ENCODE data around the gene GOLGA8R.
"Not testable (repeated sequence)": the region's sequence is repeated elsewhere in the genome, so short reads cannot be mapped to it uniquely, and the experiment has no call there.

Gene GOLGA8R

GRCh38 chr15:30377082-30377413 is 37.0 kb downstream of the GOLGA8R start:
- not testable (repeated sequence) for H3K4me3 ChIP-seq (ENCODE audit: low read length); H3K27me3 ChIP-seq (ENCODE audit: control insufficient read depth, insufficient read depth, low read length); H3K9me3 ChIP-seq (ENCODE audit: control insufficient read depth, low read length); H3K9ac ChIP-seq (ENCODE audit: low read length); H3K4me1 ChIP-seq (ENCODE audit: control insufficient read depth, insufficient read depth, low read length); H3K36me3 ChIP-seq (ENCODE audit: control insufficient read depth, insufficient read depth, low read length)

DNA sequence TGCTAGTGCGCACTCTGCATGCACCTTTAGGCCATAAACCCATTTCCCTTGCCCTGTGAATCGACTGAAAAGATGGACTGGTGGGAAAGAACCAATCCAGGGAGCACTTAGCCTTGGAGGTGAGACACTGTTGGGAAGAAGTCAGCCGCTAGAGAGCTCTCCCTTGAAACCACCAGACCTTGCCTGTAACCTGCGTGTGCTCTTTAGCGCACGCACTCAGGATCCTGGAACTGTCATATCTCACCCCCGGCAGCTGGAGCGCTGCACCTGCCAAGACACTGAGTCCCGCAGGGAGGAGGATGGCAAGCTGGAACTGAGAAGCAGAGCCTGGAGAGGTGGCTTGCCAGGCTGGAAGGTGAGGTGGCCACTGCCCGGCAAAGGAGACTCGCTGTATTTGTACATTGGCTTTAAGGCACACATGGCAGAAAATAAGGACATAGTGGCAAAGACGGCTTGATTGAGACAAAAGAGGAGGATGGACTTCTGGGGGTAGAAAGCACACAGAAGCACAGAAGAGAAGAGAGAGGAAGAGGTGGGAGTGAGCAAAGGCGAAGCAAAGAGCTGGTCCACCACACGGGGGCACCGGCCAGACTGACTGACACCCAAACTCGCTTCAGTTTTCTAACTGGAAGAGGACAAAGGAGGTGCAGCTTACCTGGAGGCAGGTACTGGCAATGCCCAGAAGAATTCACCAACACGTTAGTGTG is 37.5 kb downstream of the GOLGA8R start:
- not testable (repeated sequence) for H3K9me3 ChIP-seq (ENCODE audit: control insufficient read depth, low read length); H3K9ac ChIP-seq (ENCODE audit: low read length)

DNA sequence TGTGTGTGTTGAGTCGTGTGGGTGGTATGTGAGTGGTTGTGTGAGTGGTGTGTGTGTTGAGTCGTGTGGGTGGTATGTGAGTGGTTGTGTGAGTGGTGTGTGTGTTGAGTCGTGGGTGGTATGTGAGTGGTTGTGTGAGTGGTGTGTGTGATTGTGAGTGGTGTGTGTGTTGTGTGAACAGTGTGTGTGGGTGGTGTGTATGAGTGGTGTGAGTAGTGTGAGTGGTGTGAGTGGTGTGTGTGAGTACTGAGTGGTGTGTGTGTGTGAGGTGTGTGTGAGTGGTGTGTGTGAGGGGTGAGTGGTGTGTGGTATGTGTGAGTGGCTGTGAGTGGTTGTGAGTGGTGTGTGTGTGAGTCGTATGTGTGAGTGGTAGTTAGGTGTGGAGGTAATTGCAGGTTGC is 38.2 kb downstream of the GOLGA8R start:
- H3K4me1 ChIP-seq (ENCODE audit: control insufficient read depth, insufficient read depth, low read length); H3K4me3 ChIP-seq (ENCODE audit: low read length); H3K9me3 ChIP-seq (ENCODE audit: control insufficient read depth, low read length); H3K27me3 ChIP-seq (ENCODE audit: control insufficient read depth, insufficient read depth, low read length); H3K36me3 ChIP-seq (ENCODE audit: control insufficient read depth, insufficient read depth, low read length); H3K9ac ChIP-seq (ENCODE audit: low read length): not testable (repeated sequence)

More for the DNA sequence above, 37.5 kb downstream of the GOLGA8R start:
- not testable (repeated sequence) for H3K4me3 ChIP-seq (ENCODE audit: low read length); H3K27me3 ChIP-seq (ENCODE audit: control insufficient read depth, insufficient read depth, low read length); H3K4me1 ChIP-seq (ENCODE audit: control insufficient read depth, insufficient read depth, low read length); H3K36me3 ChIP-seq (ENCODE audit: control insufficient read depth, insufficient read depth, low read length)

GRCh38 chr15:30374862-30375261 is 39.2 kb downstream of the GOLGA8R start:
- H3K4me3 ChIP-seq (ENCODE audit: low read length); H3K36me3 ChIP-seq (ENCODE audit: control insufficient read depth, insufficient read depth, low read length); H3K9ac ChIP-seq (ENCODE audit: low read length); H3K9me3 ChIP-seq (ENCODE audit: control insufficient read depth, low read length); H3K4me1 ChIP-seq (ENCODE audit: control insufficient read depth, insufficient read depth, low read length); H3K27me3 ChIP-seq (ENCODE audit: control insufficient read depth, insufficient read depth, low read length): not testable (repeated sequence)

DNA sequence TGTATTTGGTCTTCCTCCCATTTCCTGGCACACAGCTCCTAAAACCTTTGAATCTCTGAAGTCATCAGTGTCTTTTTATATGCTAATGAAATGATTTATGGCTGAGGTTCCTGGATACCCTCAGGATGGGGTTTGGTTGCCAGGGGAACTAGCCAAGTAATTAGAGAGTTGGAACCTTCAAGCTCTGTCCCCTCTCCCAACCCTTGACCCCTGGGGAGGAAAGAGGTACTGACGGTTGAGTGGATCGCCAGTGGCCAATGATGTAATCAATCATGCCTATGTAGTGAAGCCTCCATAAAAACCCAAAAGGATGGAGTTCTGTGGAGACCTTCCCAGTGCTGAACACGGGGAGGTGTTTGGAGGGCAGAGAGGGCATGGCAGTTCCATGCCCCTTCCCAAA is 45.8 kb downstream of the GOLGA8R start:
- not testable (repeated sequence) for H3K4me1 ChIP-seq (ENCODE audit: control insufficient read depth, insufficient read depth, low read length); H3K36me3 ChIP-seq (ENCODE audit: control insufficient read depth, insufficient read depth, low read length); H3K4me3 ChIP-seq (ENCODE audit: low read length); H3K9me3 ChIP-seq (ENCODE audit: control insufficient read depth, low read length); H3K27me3 ChIP-seq (ENCODE audit: control insufficient read depth, insufficient read depth, low read length); H3K9ac ChIP-seq (ENCODE audit: low read length)

- not testable (repeated sequence) for H3K9me3 ChIP-seq (ENCODE audit: control insufficient read depth, low read length); H3K27me3 ChIP-seq (ENCODE audit: control insufficient read depth, insufficient read depth, low read length); H3K4me1 ChIP-seq (ENCODE audit: control insufficient read depth, insufficient read depth, low read length); H3K36me3 ChIP-seq (ENCODE audit: control insufficient read depth, insufficient read depth, low read length); H3K4me3 ChIP-seq (ENCODE audit: low read length); H3K9ac ChIP-seq (ENCODE audit: low read length)
Observed at GRCh38 chr15:30367246-30367645, 46.8 kb downstream of the GOLGA8R start.

GRCh38 chr15:30361404-30361803 is 52.7 kb downstream of the GOLGA8R start:
- H3K4me3 ChIP-seq (ENCODE audit: low read length); H3K36me3 ChIP-seq (ENCODE audit: control insufficient read depth, insufficient read depth, low read length); H3K27me3 ChIP-seq (ENCODE audit: control insufficient read depth, insufficient read depth, low read length); H3K4me1 ChIP-seq (ENCODE audit: control insufficient read depth, insufficient read depth, low read length); H3K9ac ChIP-seq (ENCODE audit: low read length); H3K9me3 ChIP-seq (ENCODE audit: control insufficient read depth, low read length): not testable (repeated sequence)

- H3K36me3 ChIP-seq (ENCODE audit: control insufficient read depth, insufficient read depth, low read length); H3K4me3 ChIP-seq (ENCODE audit: low read length); H3K27me3 ChIP-seq (ENCODE audit: control insufficient read depth, insufficient read depth, low read length); H3K4me1 ChIP-seq (ENCODE audit: control insufficient read depth, insufficient read depth, low read length); H3K9me3 ChIP-seq (ENCODE audit: control insufficient read depth, low read length); H3K9ac ChIP-seq (ENCODE audit: low read length): not testable (repeated sequence)
Observed at GRCh38 chr15:30360990-30361389, 53.1 kb downstream of the GOLGA8R start.

GRCh38 chr15:30355043-30355442 is 59.0 kb downstream of the GOLGA8R start:
- not testable (repeated sequence) for H3K36me3 ChIP-seq (ENCODE audit: control insufficient read depth, insufficient read depth, low read length); H3K9me3 ChIP-seq (ENCODE audit: control insufficient read depth, low read length); H3K9ac ChIP-seq (ENCODE audit: low read length); H3K27me3 ChIP-seq (ENCODE audit: control insufficient read depth, insufficient read depth, low read length); H3K4me3 ChIP-seq (ENCODE audit: low read length); H3K4me1 ChIP-seq (ENCODE audit: control insufficient read depth, insufficient read depth, low read length)

Data from mucosa of stomach (tissue), 1 donor.